Measurements from ENCODE around the gene PTCSC3. TPM values are rescaled to one million over a fixed set of nuclear protein-coding genes. Genes with fewer than 3 reads are reported as not detected.
"Not testable (repeated sequence)": the region's sequence is repeated elsewhere in the genome, so short reads cannot be mapped to it uniquely, and the experiment has no call there.

Gene PTCSC3
- total RNA-seq, 1 donor from 2014 or later: not detected

- H3K27ac Mint-ChIP-seq: no peak overlapping the region
Observed at GRCh38 chr14:36111822-36112583, 64.5 kb downstream of the PTCSC3 start.

GRCh38 chr14:36105401-36105800 is 71.1 kb downstream of the PTCSC3 start:
- Mint-ChIP-seq H3K27ac (no peak overlapping the region), H3K9me3 (ENCODE audit: low read depth) (no peaks in the 10 kb centered on the region), H3K4me1 (ENCODE audit: low read depth) (peaks cover 6% of the 10 kb centered on the region), H3K36me3 (ENCODE audit: insufficient read depth) (no peaks in the 10 kb centered on the region), H3K4me3 (ENCODE audit: low read depth) (no peak overlapping the region), H3K27me3 (peaks cover 65% of the 10 kb centered on the region)
- TF ChIP-seq, protein P1, sequence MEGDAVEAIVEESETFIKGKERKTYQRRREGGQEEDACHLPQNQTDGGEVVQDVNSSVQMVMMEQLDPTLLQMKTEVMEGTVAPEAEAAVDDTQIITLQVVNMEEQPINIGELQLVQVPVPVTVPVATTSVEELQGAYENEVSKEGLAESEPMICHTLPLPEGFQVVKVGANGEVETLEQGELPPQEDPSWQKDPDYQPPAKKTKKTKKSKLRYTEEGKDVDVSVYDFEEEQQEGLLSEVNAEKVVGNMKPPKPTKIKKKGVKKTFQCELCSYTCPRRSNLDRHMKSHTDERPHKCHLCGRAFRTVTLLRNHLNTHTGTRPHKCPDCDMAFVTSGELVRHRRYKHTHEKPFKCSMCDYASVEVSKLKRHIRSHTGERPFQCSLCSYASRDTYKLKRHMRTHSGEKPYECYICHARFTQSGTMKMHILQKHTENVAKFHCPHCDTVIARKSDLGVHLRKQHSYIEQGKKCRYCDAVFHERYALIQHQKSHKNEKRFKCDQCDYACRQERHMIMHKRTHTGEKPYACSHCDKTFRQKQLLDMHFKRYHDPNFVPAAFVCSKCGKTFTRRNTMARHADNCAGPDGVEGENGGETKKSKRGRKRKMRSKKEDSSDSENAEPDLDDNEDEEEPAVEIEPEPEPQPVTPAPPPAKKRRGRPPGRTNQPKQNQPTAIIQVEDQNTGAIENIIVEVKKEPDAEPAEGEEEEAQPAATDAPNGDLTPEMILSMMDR (IDR thresholded peaks at IDR 0.05; ENCODE audit: unreplicated experiment): peak; percentile 33
- DNase-seq (ENCODE audit: low spot score, unreplicated experiment): no peak

More at GRCh38 chr14:36111822-36112583, 64.5 kb downstream of the PTCSC3 start:
- Mint-ChIP-seq H3K4me3 (ENCODE audit: low read depth) (no peak overlapping the region), H3K36me3 (ENCODE audit: insufficient read depth) (no peaks in the 10 kb centered on the region), H3K4me1 (ENCODE audit: low read depth) (peaks cover 6% of the 10 kb centered on the region), H3K9me3 (ENCODE audit: low read depth) (no peaks in the 10 kb centered on the region), H3K27me3 (peaks cover 51% of the 10 kb centered on the region)
- no peak for DNase-seq (ENCODE audit: low spot score, unreplicated experiment)
- TF ChIP-seq, protein P1 (IDR thresholded peaks at IDR 0.05; ENCODE audit: unreplicated experiment): no peak

- not testable (repeated sequence) for H3K4me1 Mint-ChIP-seq (ENCODE audit: low read depth); H3K36me3 Mint-ChIP-seq (ENCODE audit: insufficient read depth); H3K4me3 Mint-ChIP-seq (ENCODE audit: low read depth); H3K27ac Mint-ChIP-seq; H3K9me3 Mint-ChIP-seq (ENCODE audit: low read depth); DNase-seq (ENCODE audit: low spot score, unreplicated experiment)
- peaks cover 63% of the 10 kb centered on the region for H3K27me3 Mint-ChIP-seq
Observed at GRCh38 chr14:36104258-36104657, 72.3 kb downstream of the PTCSC3 start.

DNA sequence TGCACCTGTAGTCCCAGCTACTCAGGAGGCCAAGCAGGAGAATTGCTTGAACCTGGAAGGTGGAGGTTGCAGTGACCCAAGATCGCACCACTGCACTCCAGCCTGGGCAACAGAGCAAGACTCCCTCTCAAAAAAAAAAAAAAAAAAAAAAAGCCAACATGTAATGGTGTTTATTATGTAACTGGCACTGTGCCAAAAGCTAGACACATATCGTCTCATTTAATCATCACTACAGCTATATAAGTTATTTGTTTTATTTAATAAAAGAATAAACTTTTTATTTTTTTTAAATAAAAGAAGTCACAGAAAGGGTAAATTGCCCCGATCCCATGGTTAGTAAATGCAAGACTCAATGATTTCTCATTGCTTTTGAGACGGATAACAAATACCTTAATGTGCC is 76.9 kb downstream of the PTCSC3 start:
- H3K9me3 Mint-ChIP-seq (ENCODE audit: low read depth): no peaks in the 10 kb centered on the region
- TF ChIP-seq, protein P1 (IDR thresholded peaks at IDR 0.05; ENCODE audit: unreplicated experiment): no peak
- H3K4me3 Mint-ChIP-seq (ENCODE audit: low read depth): no peak overlapping the region
- no peaks in the 10 kb centered on the region for H3K4me1 Mint-ChIP-seq (ENCODE audit: low read depth)
- H3K27me3 Mint-ChIP-seq: peaks cover 36% of the 10 kb centered on the region
- H3K27ac Mint-ChIP-seq: no peak overlapping the region
- DNase-seq (ENCODE audit: low spot score, unreplicated experiment): no peak
- H3K36me3 Mint-ChIP-seq (ENCODE audit: insufficient read depth): no peaks in the 10 kb centered on the region

- H3K36me3 Mint-ChIP-seq (ENCODE audit: insufficient read depth): no peaks in the 10 kb centered on the region
- H3K4me3 Mint-ChIP-seq (ENCODE audit: low read depth): no peak overlapping the region
- TF ChIP-seq, protein P1 (IDR thresholded peaks at IDR 0.05; ENCODE audit: unreplicated experiment): no peak
- H3K9me3 Mint-ChIP-seq (ENCODE audit: low read depth): no peaks in the 10 kb centered on the region
- peaks cover 28% of the 10 kb centered on the region for H3K27me3 Mint-ChIP-seq
- H3K4me1 Mint-ChIP-seq (ENCODE audit: low read depth): no peaks in the 10 kb centered on the region
- no peak overlapping the region for H3K27ac Mint-ChIP-seq
- no peak for DNase-seq (ENCODE audit: low spot score, unreplicated experiment)
Observed at GRCh38 chr14:36097356-36097755, 79.2 kb downstream of the PTCSC3 start.

DNA sequence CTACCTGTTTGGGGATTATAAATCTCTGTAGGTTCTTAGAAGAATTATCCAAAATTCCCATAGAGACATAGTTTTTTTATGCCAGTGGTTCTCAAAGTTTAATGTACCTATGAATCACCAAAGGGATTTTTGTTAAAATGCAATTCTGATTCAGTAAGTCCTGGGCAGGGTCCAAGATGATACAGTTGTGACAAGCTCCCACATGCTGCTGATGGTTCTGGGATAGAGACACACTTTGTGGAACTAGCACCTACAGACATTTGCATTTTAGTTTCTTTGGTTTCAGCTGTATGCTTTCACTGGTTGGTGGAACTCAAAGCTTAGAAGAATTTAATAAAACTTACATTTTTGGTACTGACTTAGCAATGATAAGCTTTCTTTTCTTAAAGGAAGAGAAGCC is 80.4 kb downstream of the PTCSC3 start:
- Mint-ChIP-seq H3K36me3 (ENCODE audit: insufficient read depth) (no peaks in the 10 kb centered on the region), H3K4me3 (ENCODE audit: low read depth) (no peak overlapping the region), H3K4me1 (ENCODE audit: low read depth) (peaks cover 4% of the 10 kb centered on the region), H3K27ac (no peak overlapping the region), H3K9me3 (ENCODE audit: low read depth) (no peaks in the 10 kb centered on the region), H3K27me3 (peaks cover 23% of the 10 kb centered on the region)
- DNase-seq (ENCODE audit: low spot score, unreplicated experiment): no peak
- TF ChIP-seq, protein P1 (IDR thresholded peaks at IDR 0.05; ENCODE audit: unreplicated experiment): no peak

Data from progenitor cell of endocrine pancreas (in vitro differentiated cells).